ENCODE data around the gene HIBADH. TPM values are rescaled to one million over a fixed set of nuclear protein-coding genes. Genes with fewer than 3 reads are reported as not detected.

The HIBADH gene
- total and polyA plus RNA-seq, 9 of the 15 experiments (the other 6 are each of a cell fraction or from before 2014, with no cell fraction given): 10.7 to 67.8 (median 36.9) TPM

- TF ChIP-seq CHAMP1 (IDR thresholded peaks at IDR 0.05) (no peak), FOXO4 (CRISPR knock-in tag; IDR thresholded peaks at IDR 0.05) (no peak)
Observed at GRCh38 chr7:27516421-27516820, 146.3 kb downstream of the HIBADH start (continued).

- Histone ChIP-seq H3K4me2 (ENCODE audit: insufficient read depth, low read length) (no peak overlapping the region), H3K79me2 (ENCODE audit: control insufficient read depth, insufficient read depth, low read length) (no peaks in the 10 kb centered on the region), H3K9me3 (replicated peaks; ENCODE audit: control insufficient read depth, insufficient read depth, low read depth, low read length) (no peaks in the 10 kb centered on the region), H3K27me3 (ENCODE audit: control insufficient read depth in 2 of 2, insufficient read depth in 2 of 2, low read length in 2 of 2) (no peaks in the 10 kb centered on the region), H3K27ac (ENCODE audit: extremely low read depth, low read depth, low read length) (no peak overlapping the region), H3K9me1 (ENCODE audit: control insufficient read depth, insufficient read depth, low read length) (no peaks in the 10 kb centered on the region), H2AFZ (ENCODE audit: low read depth, low read length) (no peak overlapping the region), H3K36me3 (ENCODE audit: control insufficient read depth, insufficient read depth, low read length) (no peaks in the 10 kb centered on the region), H3K4me1 (replicated peaks in 1 of 2; ENCODE audit: control insufficient read depth in 2 of 2, insufficient read depth in 2 of 2, low read length in 2 of 2) (no peaks in the 10 kb centered on the region), H4K20me1 (replicated peaks; ENCODE audit: control insufficient read depth, insufficient read depth, low read length) (no peaks in the 10 kb centered on the region), H3K4me3 (no peak overlapping the region), H3K9ac (ENCODE audit: insufficient read depth in 1 of 2, low read depth in 2 of 2, low read length in 2 of 2) (no peak overlapping the region)
- ATAC-seq (no peak), FAIRE-seq (no peak), DNase-seq (ENCODE audit: extremely low read depth in 1 of 4, low spot score in 3 of 4) (no peak)
- no TSS peak for BruUV-seq (replicated peaks)
- ChIA-PET POLR2A (no interaction called here), CTCF (ENCODE audit: low intra/inter-chr PET ratio) (interaction anchor here (0.7 kb wide), 1 partner anchor 269 kb away, joined by 3 read pairs; no protein-coding TSS in a partner anchor)
- TF ChIP-seq RERE (CRISPR knock-in tag; IDR thresholded peaks at IDR 0.05; ENCODE audit: borderline replicate concordance): no peak
- no peak for TF ChIP-seq SRSF9 (IDR thresholded peaks at IDR 0.05; ENCODE audit: borderline replicate concordance, low read depth, low read length)
- TF ChIP-seq BRCA1 (IDR thresholded peaks at IDR 0.05): no peak
- no peak for TF ChIP-seq BRCA1 (CRISPR knock-in tag; IDR thresholded peaks at IDR 0.05)
- no peak for TF ChIP-seq KDM5B (IDR thresholded peaks at IDR 0.05; ENCODE audit: insufficient replicate concordance, low read depth, low read length)
- WGBS (ENCODE audit: insufficient coverage, low coverage, missing lambda C conversion rate): 64% methylated on average over 4 of the region's 4 CpGs
- intact Hi-C loops (cut with micrococcal nuclease): no loop called here
- in situ Hi-C loops (cut with MboI): no loop called here
Observed at GRCh38 chr7:27515933-27516332, 146.8 kb downstream of the HIBADH start.
